ENCODE results near the gene PCBP1.

- TF ChIP-seq, protein P1, sequence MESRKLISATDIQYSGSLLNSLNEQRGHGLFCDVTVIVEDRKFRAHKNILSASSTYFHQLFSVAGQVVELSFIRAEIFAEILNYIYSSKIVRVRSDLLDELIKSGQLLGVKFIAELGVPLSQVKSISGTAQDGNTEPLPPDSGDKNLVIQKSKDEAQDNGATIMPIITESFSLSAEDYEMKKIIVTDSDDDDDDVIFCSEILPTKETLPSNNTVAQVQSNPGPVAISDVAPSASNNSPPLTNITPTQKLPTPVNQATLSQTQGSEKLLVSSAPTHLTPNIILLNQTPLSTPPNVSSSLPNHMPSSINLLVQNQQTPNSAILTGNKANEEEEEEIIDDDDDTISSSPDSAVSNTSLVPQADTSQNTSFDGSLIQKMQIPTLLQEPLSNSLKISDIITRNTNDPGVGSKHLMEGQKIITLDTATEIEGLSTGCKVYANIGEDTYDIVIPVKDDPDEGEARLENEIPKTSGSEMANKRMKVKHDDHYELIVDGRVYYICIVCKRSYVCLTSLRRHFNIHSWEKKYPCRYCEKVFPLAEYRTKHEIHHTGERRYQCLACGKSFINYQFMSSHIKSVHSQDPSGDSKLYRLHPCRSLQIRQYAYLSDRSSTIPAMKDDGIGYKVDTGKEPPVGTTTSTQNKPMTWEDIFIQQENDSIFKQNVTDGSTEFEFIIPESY (IDR thresholded peaks at IDR 0.05; ENCODE audit: borderline replicate concordance, low read depth), result no peak
- no peak for TF ChIP-seq EP300 (IDR thresholded peaks at IDR 0.05; ENCODE audit: borderline replicate concordance in 1 of 2, low read depth in 1 of 2, low read length in 1 of 2)
- TF ChIP-seq RCOR1 (IDR thresholded peaks at IDR 0.05; ENCODE audit: low read length), result no peak
- no peak for TF ChIP-seq CTCF (IDR thresholded peaks at IDR 0.05)
- no peak for TF ChIP-seq MAX (IDR thresholded peaks at IDR 0.05; ENCODE audit: low read depth)
- TF ChIP-seq, protein P2, sequence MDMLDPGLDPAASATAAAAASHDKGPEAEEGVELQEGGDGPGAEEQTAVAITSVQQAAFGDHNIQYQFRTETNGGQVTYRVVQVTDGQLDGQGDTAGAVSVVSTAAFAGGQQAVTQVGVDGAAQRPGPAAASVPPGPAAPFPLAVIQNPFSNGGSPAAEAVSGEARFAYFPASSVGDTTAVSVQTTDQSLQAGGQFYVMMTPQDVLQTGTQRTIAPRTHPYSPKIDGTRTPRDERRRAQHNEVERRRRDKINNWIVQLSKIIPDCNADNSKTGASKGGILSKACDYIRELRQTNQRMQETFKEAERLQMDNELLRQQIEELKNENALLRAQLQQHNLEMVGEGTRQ (IDR thresholded peaks at IDR 0.05; ENCODE audit: borderline replicate concordance, low read depth, low read length), result no peak
- no peak for TF ChIP-seq GATA2 (CRISPR knock-in tag; IDR thresholded peaks at IDR 0.05)
- TF ChIP-seq FOXM1 (IDR thresholded peaks at IDR 0.05; ENCODE audit: low read depth), result no peak
Measured at GRCh38 chr2:70083344-70084156, 3.7 kb upstream of the PCBP1 start.
